Measurements from ENCODE around the gene YJU2. TPM values are rescaled to one million over a fixed set of nuclear protein-coding genes. Genes with fewer than 3 reads are reported as not detected.

YJU2 gene
- total and polyA plus RNA-seq, 2 of the 13 experiments (the other 11 are each of a cell fraction or from before 2014, with no cell fraction given): 9.3 to 17.9 TPM

- TF ChIP-seq FOXK1 (CRISPR knock-in tag; IDR thresholded peaks at IDR 0.05; ENCODE audit: borderline replicate concordance, low read depth): no peak
- TF ChIP-seq HIVEP1 (CRISPR knock-in tag; IDR thresholded peaks at IDR 0.05): no peak
- TF ChIP-seq SAFB2 (CRISPR knock-in tag; IDR thresholded peaks at IDR 0.05; ENCODE audit: borderline replicate concordance, low read depth): no peak
- no peak for TF ChIP-seq GPBP1L1 (CRISPR knock-in tag; IDR thresholded peaks at IDR 0.05)
- TF ChIP-seq ZNF468 (CRISPR knock-in tag; IDR thresholded peaks at IDR 0.05): no peak
- TF ChIP-seq U2AF1 (optimal IDR thresholded peaks at IDR 0.05; ENCODE audit: low read depth, low read length): peak; percentile 45
- peak; percentile 90 for TF ChIP-seq CTCF (CRISPR knock-in tag; IDR thresholded peaks at IDR 0.05)
- TF ChIP-seq U2AF2 (IDR thresholded peaks at IDR 0.05; ENCODE audit: low read depth, low read length): no peak
- 0 out of 2 replicates have a peak, but pooled peaks have one; percentile 9 for TF ChIP-seq SAP130 (CRISPR knock-in tag; IDR thresholded peaks at IDR 0.05; ENCODE audit: low read depth)
- no peak for TF ChIP-seq PTBP1 (IDR thresholded peaks at IDR 0.05; ENCODE audit: low read depth, low read length, poor library complexity, severe bottlenecking)
- TF ChIP-seq ZNF572 (CRISPR knock-in tag; IDR thresholded peaks at IDR 0.05): peak; percentile 58; the same call in 1 of the 2 replicates
- no peak for TF ChIP-seq ATF4 (CRISPR knock-in tag; IDR thresholded peaks at IDR 0.05)
- no peak for TF ChIP-seq USF2 (IDR thresholded peaks at IDR 0.05; ENCODE audit: low read depth, low read length)
- TF ChIP-seq USF2 (CRISPR knock-in tag; IDR thresholded peaks at IDR 0.05; ENCODE audit: borderline replicate concordance): no peak
- no peak for TF ChIP-seq BATF2 (CRISPR knock-in tag; IDR thresholded peaks at IDR 0.05)
- no peak for TF ChIP-seq MAFK (conservative IDR thresholded peaks at IDR 0.05 in 1 of 2, IDR thresholded peaks at IDR 0.05 in 1 of 2; ENCODE audit: low read length in 2 of 2)
- TF ChIP-seq TRIM24 (CRISPR knock-in tag; IDR thresholded peaks at IDR 0.05): no peak
- TF ChIP-seq ZNF713 (CRISPR knock-in tag; IDR thresholded peaks at IDR 0.05): no peak
- TF ChIP-seq ZFP91 (CRISPR knock-in tag; IDR thresholded peaks at IDR 0.05; ENCODE audit: borderline replicate concordance): no peak
- TF ChIP-seq NFYB (CRISPR knock-in tag; IDR thresholded peaks at IDR 0.05): no peak
These were observed 20.4 kb downstream of the YJU2 start (continued) for GRCh38 chr19:4267101-4267900.
